HepG2 (cell line): Measurements from ENCODE around the gene SYTL3. TPM values are rescaled to one million over a fixed set of nuclear protein-coding genes. Genes with fewer than 3 reads are reported as not detected.
A peak's percentile ranks its signal among the peaks of the same experiment; 100 is the strongest.

ENCODE experiments used
- ATF7-NPFF ChIP-seq: sonication (generic); formaldehyde crosslinking; IDR thresholded peaks from 2 replicates; pipeline ENCODE4 v1.8.1; 2023; ENCODE audit warnings: mild to moderate bottlenecking, low read depth, missing genetic modification reagents, moderate library complexity
- ESRRA ChIP-seq: sonication (generic); formaldehyde crosslinking; IDR thresholded peaks from 2 replicates; pipeline ENCODE4 v1.5.1; 2020; ENCODE audit warnings: mild to moderate bottlenecking, low read depth, missing genetic modification reagents
- FOXA1 ChIP-seq, 2 experiments: fragments of 450-650 bp in 1 of 2; sonication (generic) in 1 of 2; formaldehyde crosslinking in 1 of 2; IDR thresholded peaks; 2 replicates each; pipeline versions ENCODE4 v1.4.0 to v1.6.1; 2016 to 2020; ENCODE audit warnings: missing genetic modification reagents in 1 of 2
- FOXA3 ChIP-seq: IDR thresholded peaks from 2 replicates; pipeline ENCODE4 v1.6.1; 2016; ENCODE audit warnings: missing genetic modification reagents, missing compliant biosample characterization
- GABPA ChIP-seq, 2 experiments: IDR thresholded peaks; 2 replicates each; pipeline ENCODE4 v1.6.1; 2011 to 2016; ENCODE audit warnings: low read depth in 2 of 2, low read length in 1 of 2, missing biosample characterization in 1 of 2, missing genetic modification characterization in 1 of 2
- NCOA1 ChIP-seq: sonication (generic); formaldehyde crosslinking; IDR thresholded peaks from 2 replicates; pipeline ENCODE4 v1.9.0; 2021; ENCODE audit warnings: missing genetic modification reagents
- NFIC ChIP-seq: IDR thresholded peaks from 2 replicates; pipeline ENCODE4 v1.6.1; 2012; ENCODE audit warnings: mild to moderate bottlenecking, low read length, inconsistent platforms
- PAXIP1 ChIP-seq: sonication (generic); formaldehyde crosslinking; conservative IDR thresholded peaks from 2 replicates; pipeline ENCODE4 v1.4.0; 2020; ENCODE audit warnings: mild to moderate bottlenecking, missing genetic modification reagents, moderate library complexity
- SALL2 ChIP-seq: sonication (generic); formaldehyde crosslinking; IDR thresholded peaks from 2 replicates; pipeline ENCODE4 v1.8.1; 2023; ENCODE audit warnings: mild to moderate bottlenecking, missing genetic modification reagents, inconsistent platforms
- SOX5 ChIP-seq: IDR thresholded peaks from 2 replicates; pipeline ENCODE4 v1.6.1; 2016; ENCODE audit warnings: borderline replicate concordance
- STAT6 ChIP-seq: sonication (generic); formaldehyde crosslinking; IDR thresholded peaks from 2 replicates; pipeline ENCODE4 v1.4.0; 2020; ENCODE audit warnings: missing genetic modification reagents, mild to moderate bottlenecking, borderline replicate concordance
- TEAD3 ChIP-seq: optimal IDR thresholded peaks from 2 replicates; pipeline ENCODE3; 2016; ENCODE audit warnings: borderline replicate concordance
- TFDP2 ChIP-seq: sonication (generic); formaldehyde crosslinking; IDR thresholded peaks from 2 replicates; pipeline ENCODE4 v1.4.0; 2020; ENCODE audit warnings: missing genetic modification reagents
- ZBTB43 ChIP-seq: sonication (generic); formaldehyde crosslinking; conservative IDR thresholded peaks from 2 replicates; pipeline ENCODE4 v1.4.0; 2020; ENCODE audit warnings: missing genetic modification reagents
- ZNF230 ChIP-seq: sonication (generic); formaldehyde crosslinking; IDR thresholded peaks from 2 replicates; pipeline ENCODE4 v1.4.0; 2020; ENCODE audit warnings: mild to moderate bottlenecking, missing genetic modification reagents
- ZNF337 ChIP-seq: sonication (generic); formaldehyde crosslinking; IDR thresholded peaks from 2 replicates; pipeline ENCODE4 v1.5.1; 2020; ENCODE audit warnings: missing genetic modification reagents, low read depth, mild to moderate bottlenecking, borderline replicate concordance
- ZNF350 ChIP-seq: sonication (generic); formaldehyde crosslinking; IDR thresholded peaks from 2 replicates; pipeline ENCODE4 v1.4.0; 2020; ENCODE audit warnings: mild to moderate bottlenecking, low read depth, missing genetic modification reagents, borderline replicate concordance
- ZNF7 ChIP-seq: IDR thresholded peaks from 2 replicates; pipeline ENCODE4 v1.6.1; 2016; ENCODE audit warnings: missing biosample characterization, missing genetic modification reagents
- ZNF850 ChIP-seq: sonication (generic); formaldehyde crosslinking; conservative IDR thresholded peaks from 2 replicates; pipeline ENCODE4 v1.9.0; 2021; ENCODE audit warnings: mild to moderate bottlenecking, missing genetic modification reagents
- polyA plus RNA-seq, 8 experiments: library from polyadenylated mRNA; depleted of rRNA in 3 of 8; stranded (reverse) in 7 of 8; unstranded in 1 of 8; fragments of >200 nt; fragmentation: Illumina TruSeq in 4 of 8; extraction: Trizol in 4 of 8; gene quantifications; 2 replicates each; pipeline versions ENCODE4 v1.2.1 to v1.2.3, GENCODE V29; 2011 to 2016; ENCODE audit warnings: low read depth in 4 of 8, missing spikeins in 1 of 8, mixed read lengths in 1 of 8; ENCODE audit not compliant: insufficient read depth in 1 of 8
- total RNA-seq, 5 experiments: library from RNA; depleted of rRNA; stranded (reverse); fragments of >200 nt; fragmentation: Illumina TruSeq; extraction: Trizol; gene quantifications; 2 replicates each; pipeline ENCODE4 v1.2.3, GENCODE V29; 2016; ENCODE audit warnings: low read depth in 1 of 5

The SYTL3 gene
- total and polyA plus RNA-seq, 2 of the 13 experiments (the other 11 are each of a cell fraction or from before 2014, with no cell fraction given), result 0.11 to 0.28 TPM

GRCh38 chr6:158799051-158799792 is 149.4 kb downstream of the SYTL3 start (continued):
- TF ChIP-seq TFDP2 (no peak), ATF7-NPFF (CRISPR knock-in tag) (0 out of 2 replicates have a peak, but pooled peaks have one; percentile 30), TEAD3 (peak; percentile 38), ESRRA (CRISPR knock-in tag) (peak; percentile 85), GABPA (IDR thresholded peaks at IDR 0.05; ENCODE audit: low read depth, low read length) (no peak), GABPA (CRISPR knock-in tag; IDR thresholded peaks at IDR 0.05; ENCODE audit: low read depth) (0 out of 2 replicates have a peak, but pooled peaks have one; percentile 11), SOX5 (CRISPR knock-in tag) (peak; percentile 30; the same call in 1 of the 2 replicates), ZNF350 (CRISPR knock-in tag) (no peak), ZNF230 (CRISPR knock-in tag) (no peak), ZNF7 (CRISPR knock-in tag) (no peak), STAT6 (CRISPR knock-in tag) (peak; percentile 28; the same call in 1 of the 2 replicates), ZNF850 (no peak), ZBTB43 (CRISPR knock-in tag) (0 out of 2 replicates have a peak, but pooled peaks have one; percentile 4), SALL2 (no peak), FOXA1 (IDR thresholded peaks at IDR 0.05) (no peak), FOXA1 (CRISPR knock-in tag; IDR thresholded peaks at IDR 0.05) (peak; percentile 93), NCOA1 (peak; percentile 28; the same call in 1 of the 2 replicates), NFIC (0 out of 2 replicates have a peak, but pooled peaks have one; percentile 51), FOXA3 (CRISPR knock-in tag) (peak; percentile 92), ZNF337 (CRISPR knock-in tag) (no peak), PAXIP1 (CRISPR knock-in tag) (peak; percentile 83)
